CD4-positive, alpha-beta T cell treated with Interleukin-2 at 100 ng/mL for 4 hours (primary cell): Measurements from ENCODE around the gene TCF3.
"Not testable (repeated sequence)": the region's sequence is repeated elsewhere in the genome, so short reads cannot be mapped to it uniquely, and the experiment has no call there.

ENCODE experiments used
- DNase-seq: peaks from one replicate; pipeline ENCODE4 v3.0.0-alpha.2; 2020; ENCODE audit warnings: low spot score

Gene TCF3

GRCh38 chr19:1672769-1673644, 20.6 kb upstream of the TCF3 start:
- DNase-seq = no peak

- DNase-seq = peak; percentile 48
Observed at GRCh38 chr19:1672038-1672768, 19.8 kb upstream of the TCF3 start.

- DNase-seq = no peak
Observed at GRCh38 chr19:1671716-1672037, 19.3 kb upstream of the TCF3 start.

- DNase-seq = not testable (repeated sequence)
Observed at GRCh38 chr19:1670747-1671146, 18.3 kb upstream of the TCF3 start.

- peak; percentile 6 for DNase-seq
Observed at GRCh38 chr19:1668486-1669270, 16.3 kb upstream of the TCF3 start.

- DNase-seq = no peak
Observed at GRCh38 chr19:1668048-1668485, 15.7 kb upstream of the TCF3 start.

GRCh38 chr19:1665565-1666047, 13.2 kb upstream of the TCF3 start:
- DNase-seq = no peak

GRCh38 chr19:1663852-1664251, 11.4 kb upstream of the TCF3 start:
- no peak for DNase-seq

GRCh38 chr19:1663227-1663626, 10.8 kb upstream of the TCF3 start:
- not testable (repeated sequence) for DNase-seq

GRCh38 chr19:1661995-1662394, 9.6 kb upstream of the TCF3 start:
- no peak for DNase-seq

- no peak for DNase-seq
Observed at GRCh38 chr19:1659084-1659427, 6.6 kb upstream of the TCF3 start.

- DNase-seq = no peak
Observed at GRCh38 chr19:1658150-1659083, 6.0 kb upstream of the TCF3 start.

GRCh38 chr19:1657746-1658145, 5.3 kb upstream of the TCF3 start:
- no peak for DNase-seq

GRCh38 chr19:1656988-1657536, 4.6 kb upstream of the TCF3 start:
- DNase-seq = no peak

- DNase-seq = no peak
Observed at GRCh38 chr19:1655987-1656608, 3.7 kb upstream of the TCF3 start.

GRCh38 chr19:1655131-1655981, 2.9 kb upstream of the TCF3 start:
- no peak for DNase-seq

- no peak for DNase-seq
Observed at GRCh38 chr19:1654178-1654792, 1.9 kb upstream of the TCF3 start.

- DNase-seq = no peak
Observed at GRCh38 chr19:1653300-1653628, 849 bp upstream of the TCF3 start.

- peak; percentile 31 for DNase-seq
Observed at GRCh38 chr19:1651568-1652291, 685 bp downstream of the TCF3 start.
